Vagina (tissue), 2 donors: ENCODE measurements around the gene ADK.

Experiments used
- CTCF ChIP-seq, 3 experiments: fragments of 450-650 bp in 2 of 3; fragments of 200-600 bp in 1 of 3; sonication (generic) in 1 of 3; IDR thresholded peaks; one replicate each; pipeline ENCODE4 v1.5.1; 2017 to 2019; ENCODE audit warnings: antibody characterized with exemption in 3 of 3, mild to moderate bottlenecking in 2 of 3, moderate library complexity in 2 of 3
- POLR2A ChIP-seq, 2 donors: fragments of 450-650 bp; IDR thresholded peaks; one replicate each; pipeline ENCODE4 v1.6.1; 2017; ENCODE audit warnings: antibody characterized with exemption in 2 of 2, mild to moderate bottlenecking in 2 of 2, moderate library complexity in 2 of 2
- POLR2AphosphoS5 ChIP-seq, 2 donors: sonication (generic); formaldehyde crosslinking; IDR thresholded peaks; one replicate each; pipeline ENCODE4 v1.9.0; 2017; ENCODE audit warnings: antibody characterized with exemption in 2 of 2, mild to moderate bottlenecking in 2 of 2, low read depth in 1 of 2; ENCODE audit not compliant: insufficient read depth in 1 of 2

GRCh38 chr10:74334221-74334620 is 183.2 kb downstream of the ADK start:
- TF ChIP-seq CTCF (IDR thresholded peaks at IDR 0.05) (no peak), POLR2AphosphoS5 (IDR thresholded peaks at IDR 0.05; ENCODE audit: insufficient read depth in 1 of 2, low read depth in 1 of 2) (no peak), POLR2A (IDR thresholded peaks at IDR 0.05) (no peak)
